ENCODE results near the gene STUM.

STUM gene

GRCh38 chr1:226541231-226541630 is 7.3 kb upstream of the STUM start:
- DNase-seq (ENCODE audit: low spot score) (no peak), ATAC-seq (ENCODE audit: low read depth) (no peak)
- H3K4me3 ChIP-seq (ENCODE audit: severe bottlenecking) = no peak overlapping the region
- no peaks in the 10 kb centered on the region for H3K9me3 ChIP-seq (ENCODE audit: severe bottlenecking)
- no peak for TF ChIP-seq CTCF (IDR thresholded peaks at IDR 0.05; ENCODE audit: poor library complexity, severe bottlenecking)
- H3K27ac ChIP-seq (ENCODE audit: poor library complexity, severe bottlenecking) = no peak overlapping the region
- H3K36me3 ChIP-seq (ENCODE audit: low read depth) = no peaks in the 10 kb centered on the region
- no peaks in the 10 kb centered on the region for H3K27me3 ChIP-seq (ENCODE audit: insufficient read depth, poor library complexity, severe bottlenecking)
- no peaks in the 10 kb centered on the region for H3K4me1 ChIP-seq (ENCODE audit: insufficient read depth, poor library complexity, severe bottlenecking)

- Histone ChIP-seq H3K27me3 (ENCODE audit: insufficient read depth, poor library complexity, severe bottlenecking) (no peaks in the 10 kb centered on the region), H3K9me3 (ENCODE audit: severe bottlenecking) (no peaks in the 10 kb centered on the region), H3K36me3 (ENCODE audit: low read depth) (no peaks in the 10 kb centered on the region), H3K4me3 (ENCODE audit: severe bottlenecking) (no peak overlapping the region), H3K4me1 (ENCODE audit: insufficient read depth, poor library complexity, severe bottlenecking) (no peaks in the 10 kb centered on the region), H3K27ac (ENCODE audit: poor library complexity, severe bottlenecking) (no peak overlapping the region)
- ATAC-seq (ENCODE audit: low read depth) (no peak), DNase-seq (ENCODE audit: low spot score) (no peak)
- TF ChIP-seq CTCF (IDR thresholded peaks at IDR 0.05; ENCODE audit: poor library complexity, severe bottlenecking) = no peak
Measured at GRCh38 chr1:226541631-226542622, 6.6 kb upstream of the STUM start.

GRCh38 chr1:226542623-226543103 is 5.9 kb upstream of the STUM start:
- no peak for TF ChIP-seq CTCF (IDR thresholded peaks at IDR 0.05; ENCODE audit: poor library complexity, severe bottlenecking)
- DNase-seq (ENCODE audit: low spot score) (no peak), ATAC-seq (ENCODE audit: low read depth) (no peak)
- Histone ChIP-seq H3K9me3 (ENCODE audit: severe bottlenecking) (no peaks in the 10 kb centered on the region), H3K4me3 (ENCODE audit: severe bottlenecking) (no peak overlapping the region), H3K27ac (ENCODE audit: poor library complexity, severe bottlenecking) (no peak overlapping the region), H3K4me1 (ENCODE audit: insufficient read depth, poor library complexity, severe bottlenecking) (no peaks in the 10 kb centered on the region), H3K27me3 (ENCODE audit: insufficient read depth, poor library complexity, severe bottlenecking) (no peaks in the 10 kb centered on the region), H3K36me3 (ENCODE audit: low read depth) (no peaks in the 10 kb centered on the region)

- no peak for TF ChIP-seq CTCF (IDR thresholded peaks at IDR 0.05; ENCODE audit: poor library complexity, severe bottlenecking)
- ATAC-seq (ENCODE audit: low read depth) (no peak), DNase-seq (ENCODE audit: low spot score) (no peak)
- no peak overlapping the region for H3K27ac ChIP-seq (ENCODE audit: poor library complexity, severe bottlenecking)
- no peaks in the 10 kb centered on the region for H3K9me3 ChIP-seq (ENCODE audit: severe bottlenecking)
- H3K27me3 ChIP-seq (ENCODE audit: insufficient read depth, poor library complexity, severe bottlenecking) = peaks cover 16% of the 10 kb centered on the region
- no peak overlapping the region for H3K4me3 ChIP-seq (ENCODE audit: severe bottlenecking)
- no peaks in the 10 kb centered on the region for H3K4me1 ChIP-seq (ENCODE audit: insufficient read depth, poor library complexity, severe bottlenecking)
- H3K36me3 ChIP-seq (ENCODE audit: low read depth) = no peaks in the 10 kb centered on the region
Measured at GRCh38 chr1:226545836-226546596, 2.5 kb upstream of the STUM start.
